Measurements from ENCODE around the gene EIF2B2.

DNA sequence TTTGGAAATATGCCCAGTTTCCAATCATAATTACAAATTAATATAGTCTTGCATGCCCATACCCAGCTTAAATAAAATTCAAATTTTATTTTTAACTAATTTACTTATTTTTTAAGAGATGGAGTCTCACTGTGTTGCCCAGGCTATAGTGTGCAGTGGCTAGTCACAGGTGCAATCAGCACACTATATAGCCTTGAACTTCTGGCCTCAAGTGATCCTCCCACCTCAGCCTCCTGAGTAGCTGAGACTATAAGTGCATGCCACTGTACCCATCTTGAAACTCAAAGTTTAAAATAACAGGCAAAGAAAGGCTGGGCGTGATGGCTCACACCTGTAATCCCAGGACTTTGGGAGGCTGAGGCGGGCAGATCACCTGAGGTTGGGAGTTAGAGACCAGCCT, 38.2 kb downstream of the EIF2B2 start:
- TF ChIP-seq, protein P1, sequence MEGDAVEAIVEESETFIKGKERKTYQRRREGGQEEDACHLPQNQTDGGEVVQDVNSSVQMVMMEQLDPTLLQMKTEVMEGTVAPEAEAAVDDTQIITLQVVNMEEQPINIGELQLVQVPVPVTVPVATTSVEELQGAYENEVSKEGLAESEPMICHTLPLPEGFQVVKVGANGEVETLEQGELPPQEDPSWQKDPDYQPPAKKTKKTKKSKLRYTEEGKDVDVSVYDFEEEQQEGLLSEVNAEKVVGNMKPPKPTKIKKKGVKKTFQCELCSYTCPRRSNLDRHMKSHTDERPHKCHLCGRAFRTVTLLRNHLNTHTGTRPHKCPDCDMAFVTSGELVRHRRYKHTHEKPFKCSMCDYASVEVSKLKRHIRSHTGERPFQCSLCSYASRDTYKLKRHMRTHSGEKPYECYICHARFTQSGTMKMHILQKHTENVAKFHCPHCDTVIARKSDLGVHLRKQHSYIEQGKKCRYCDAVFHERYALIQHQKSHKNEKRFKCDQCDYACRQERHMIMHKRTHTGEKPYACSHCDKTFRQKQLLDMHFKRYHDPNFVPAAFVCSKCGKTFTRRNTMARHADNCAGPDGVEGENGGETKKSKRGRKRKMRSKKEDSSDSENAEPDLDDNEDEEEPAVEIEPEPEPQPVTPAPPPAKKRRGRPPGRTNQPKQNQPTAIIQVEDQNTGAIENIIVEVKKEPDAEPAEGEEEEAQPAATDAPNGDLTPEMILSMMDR (conservative IDR thresholded peaks at IDR 0.05; ENCODE audit: low read length) = no peak
- TF ChIP-seq EZH2phosphoT487 (IDR thresholded peaks at IDR 0.05; ENCODE audit: borderline replicate concordance) = no peak
